HG03095 (cell line): ENCODE measurements around the gene CELSR1.
"Not testable (repeated sequence)": the region's sequence is repeated elsewhere in the genome, so short reads cannot be mapped to it uniquely, and the experiment has no call there.

Source experiments
- ATAC-seq: cut with Tn5 transposase; IDR thresholded peaks from one replicate; pipeline ENCODE4 v1.9.1; 2021; ENCODE audit warnings: moderate library complexity; ENCODE audit not compliant: unreplicated experiment

Gene CELSR1

GRCh38 chr22:46335201-46336118, 202.0 kb downstream of the CELSR1 start, which contains the start of gene TRMU:
TSS of gene TRMU (plus strand) at chr22:46335714. CDS start at chr22:46335765, 51 bp downstream.
- peak; percentile 64 for ATAC-seq

GRCh38 chr22:46331496-46331895, 205.9 kb downstream of the CELSR1 start:
- no peak for ATAC-seq

DNA sequence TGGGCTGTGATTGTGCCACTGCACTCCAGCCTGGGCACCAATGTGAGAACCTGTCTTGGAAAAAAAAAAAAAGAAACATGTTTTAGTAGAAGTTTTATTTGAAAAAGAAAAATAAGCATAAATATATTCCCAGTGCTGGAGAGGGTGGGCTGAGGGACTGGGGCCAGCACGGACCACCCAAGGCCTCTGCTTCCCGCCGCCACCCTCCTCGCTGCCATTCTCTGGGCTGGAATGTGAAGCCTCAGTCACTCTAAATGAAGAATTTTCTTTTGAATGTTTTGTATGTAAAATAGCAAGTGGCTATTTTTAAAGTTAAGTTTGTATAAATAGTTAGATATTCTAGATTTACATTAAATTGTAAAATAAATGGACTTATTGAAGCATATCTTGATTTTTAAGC, 207.0 kb downstream of the CELSR1 start:
- no peak for ATAC-seq

DNA sequence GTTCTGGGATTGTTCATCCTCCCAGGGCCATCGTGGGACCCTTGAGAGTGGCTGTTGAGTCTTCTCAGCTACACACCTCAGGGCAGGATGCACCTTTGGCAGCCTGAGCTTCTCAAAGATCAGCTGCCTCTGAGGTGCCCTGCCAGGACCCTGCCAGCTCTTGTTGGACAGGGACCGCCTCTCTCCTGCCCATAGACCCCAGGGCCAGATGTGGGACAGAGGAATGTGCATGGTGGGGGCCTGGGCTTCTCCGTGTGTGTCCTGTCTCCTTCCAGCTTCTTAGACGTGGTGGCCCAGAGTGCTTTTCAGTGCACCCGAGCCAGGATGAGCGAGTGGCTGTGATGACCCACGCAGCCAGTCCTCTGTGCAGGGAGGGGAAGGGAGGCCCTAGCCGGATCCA, 207.8 kb downstream of the CELSR1 start:
- ATAC-seq: no peak

GRCh38 chr22:46328797-46329196, 208.6 kb downstream of the CELSR1 start:
- no peak for ATAC-seq

DNA sequence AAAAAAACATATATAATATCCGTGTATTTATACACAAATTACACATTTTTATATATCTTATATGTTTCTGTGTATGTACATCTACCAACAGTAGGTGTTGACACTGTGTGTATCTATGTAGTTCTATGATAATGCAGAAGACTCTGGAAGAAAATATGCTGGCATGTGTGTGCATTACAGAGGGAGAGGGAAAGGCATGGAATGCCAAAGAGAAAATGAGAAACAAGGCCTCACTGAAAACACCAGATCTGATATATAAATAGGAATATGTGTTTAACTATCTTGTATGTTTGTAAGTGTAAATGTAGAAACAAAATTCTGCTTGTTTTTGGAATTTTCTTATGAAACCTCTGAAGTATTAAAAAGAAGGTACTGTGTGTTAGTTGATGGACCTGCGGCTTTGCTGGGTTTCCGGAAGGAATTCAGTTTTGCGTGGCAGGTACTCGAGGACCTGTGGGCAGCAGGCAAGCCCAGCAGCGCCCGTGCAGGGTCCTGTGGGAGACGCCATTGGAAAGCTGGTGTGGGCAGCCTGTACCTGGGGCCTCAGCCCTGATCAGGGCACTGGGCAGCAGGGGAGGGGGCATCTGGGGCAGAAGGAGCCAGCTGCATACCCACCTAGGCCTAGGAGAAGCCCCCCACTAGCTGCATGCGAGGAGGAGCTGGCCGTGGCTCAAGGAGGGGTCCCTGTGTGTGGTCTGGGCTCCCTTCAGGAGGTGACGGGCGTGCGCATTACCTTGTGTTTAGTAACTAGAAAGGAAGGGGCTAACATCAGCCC, 209.5 kb downstream of the CELSR1 start:
- ATAC-seq: no peak

DNA sequence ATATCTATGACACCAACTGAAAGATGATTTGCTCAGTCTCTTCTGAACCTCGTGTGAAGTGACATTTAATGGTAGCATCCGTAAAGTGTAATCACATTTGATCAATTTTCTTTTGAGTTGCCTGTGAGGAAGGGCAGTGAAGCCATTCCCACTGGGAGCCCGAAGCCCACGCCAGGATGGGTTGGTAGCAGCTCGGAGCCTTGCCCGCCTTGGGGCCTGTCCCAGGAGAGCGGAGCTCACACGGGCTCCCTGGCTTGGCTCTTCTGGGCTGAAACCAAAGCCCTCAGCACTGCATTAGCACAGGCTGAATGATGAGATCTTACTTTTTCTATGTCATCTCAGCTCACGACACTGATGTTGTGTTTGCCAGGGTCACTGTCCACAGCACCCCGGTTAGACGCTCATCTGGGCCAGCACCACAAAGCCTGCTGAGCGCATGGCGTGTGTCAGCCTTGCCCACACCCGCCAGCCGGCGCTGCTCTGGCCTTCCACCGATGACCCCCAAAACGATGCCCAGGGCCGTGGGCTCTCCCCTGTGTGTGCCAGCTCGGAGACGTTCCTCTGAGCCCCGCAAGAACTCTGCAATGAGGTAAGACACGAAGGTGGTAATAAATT, 211.2 kb downstream of the CELSR1 start:
- ATAC-seq: no peak

DNA sequence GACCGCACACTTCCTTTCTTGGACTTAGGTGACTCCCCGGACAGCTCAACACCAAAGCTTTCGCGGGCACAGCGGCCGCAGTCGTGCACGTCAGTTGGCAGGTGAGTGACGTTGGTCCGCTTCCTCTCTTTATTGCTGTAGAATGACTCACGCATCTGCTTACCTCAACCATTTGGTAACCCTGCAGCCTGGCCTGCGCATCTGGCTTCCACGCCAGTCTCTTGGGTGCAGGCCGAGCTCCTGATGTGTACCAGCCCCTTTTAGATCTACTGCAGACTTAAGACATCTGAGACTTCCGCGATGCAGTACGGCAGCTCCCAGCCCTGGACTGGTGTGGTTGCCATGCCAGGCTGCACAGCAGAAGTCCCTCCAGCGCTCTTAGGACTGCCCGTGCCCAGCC, 214.3 kb downstream of the CELSR1 start:
- ATAC-seq: no peak

GRCh38 chr22:46322711-46323110, 214.7 kb downstream of the CELSR1 start:
- no peak for ATAC-seq

DNA sequence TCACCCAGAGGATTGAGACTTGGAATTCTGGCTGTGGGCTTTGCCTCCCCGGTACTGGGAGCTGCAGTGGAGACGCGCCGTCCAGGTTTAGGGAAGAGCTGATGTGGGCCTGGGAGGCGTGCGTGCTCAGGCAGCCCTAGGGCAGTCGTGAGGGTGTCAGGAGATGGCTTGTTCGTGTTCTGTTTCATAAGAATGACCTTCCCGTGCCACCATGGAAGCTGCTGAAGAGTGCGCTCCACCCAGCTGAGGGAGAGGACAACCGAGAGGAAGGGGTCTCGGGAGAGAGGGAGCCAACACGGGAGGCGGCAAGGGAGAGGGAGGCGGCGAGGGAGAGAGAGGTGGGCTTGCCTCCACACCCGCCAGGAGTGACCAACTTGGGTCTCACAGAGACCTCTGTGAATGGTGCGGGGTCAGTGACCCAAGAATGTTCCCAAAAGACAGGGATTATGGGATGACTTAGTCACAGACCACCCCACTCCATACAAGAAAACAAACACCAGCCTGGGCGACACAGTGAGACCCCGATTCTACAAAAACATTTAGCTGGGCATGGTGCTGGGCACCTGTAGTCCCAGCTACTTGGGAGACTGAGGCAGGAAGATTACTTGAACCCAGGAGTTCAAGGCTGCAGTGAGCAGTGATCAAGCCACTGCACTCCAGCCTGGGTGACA, 216.6 kb downstream of the CELSR1 start:
- no peak for ATAC-seq

- ATAC-seq: no peak
Measured at GRCh38 chr22:46320166-46320710, 217.2 kb downstream of the CELSR1 start.

DNA sequence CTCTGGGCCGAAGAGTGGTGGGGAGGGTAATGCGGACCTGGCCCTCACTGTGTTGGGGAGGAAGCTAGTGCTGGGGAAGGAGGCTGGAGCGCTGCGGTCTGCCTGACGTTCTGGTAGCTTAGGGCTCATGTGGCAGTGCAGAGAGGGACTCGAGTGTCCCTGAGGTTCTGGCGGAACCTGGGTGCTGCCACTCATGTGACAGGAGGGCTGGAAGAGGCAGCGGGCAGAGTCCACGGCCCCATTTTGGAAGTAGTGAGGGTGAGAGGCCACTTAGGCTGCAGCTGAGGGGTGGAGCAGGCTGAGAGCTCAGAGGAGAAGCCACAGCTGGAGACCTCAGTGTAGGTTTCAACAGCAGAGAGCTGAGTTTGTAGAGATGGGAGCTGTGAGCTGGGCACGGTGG, 218.1 kb downstream of the CELSR1 start:
- no peak for ATAC-seq

- no peak for ATAC-seq
Measured at GRCh38 chr22:46318576-46318975, 218.8 kb downstream of the CELSR1 start.

- no peak for ATAC-seq
Measured at GRCh38 chr22:46317646-46318045, 219.8 kb downstream of the CELSR1 start.

GRCh38 chr22:46315976-46316375, 221.4 kb downstream of the CELSR1 start:
- no peak for ATAC-seq

GRCh38 chr22:46312848-46313247, 224.6 kb downstream of the CELSR1 start:
- ATAC-seq: not testable (repeated sequence)

GRCh38 chr22:46312056-46312455, 225.4 kb downstream of the CELSR1 start:
- no peak for ATAC-seq
